HG02970 (cell line): ENCODE data around the gene ZNF543.
"Not testable (repeated sequence)": the region's sequence is repeated elsewhere in the genome, so short reads cannot be mapped to it uniquely, and the experiment has no call there.

Source experiments
- ATAC-seq: cut with Tn5 transposase; IDR thresholded peaks from one replicate; pipeline ENCODE4 v1.9.1; 2021; ENCODE audit warnings: mild to moderate bottlenecking, moderate library complexity, moderate number of reproducible peaks; ENCODE audit not compliant: unreplicated experiment, low FRiP score

The ZNF543 gene

GRCh38 chr19:57317503-57317902 is 2.8 kb upstream of the ZNF543 start:
- no peak for ATAC-seq

- ATAC-seq, result no peak
Observed at GRCh38 chr19:57319869-57320179, 448 bp upstream of the ZNF543 start.

GRCh38 chr19:57321116-57321515 is 844 bp downstream of the ZNF543 start:
- no peak for ATAC-seq

GRCh38 chr19:57321751-57322150 is 1.5 kb downstream of the ZNF543 start:
- no peak for ATAC-seq

- no peak for ATAC-seq
Observed at GRCh38 chr19:57324992-57325391, 4.7 kb downstream of the ZNF543 start.

GRCh38 chr19:57327993-57328392 is 7.7 kb downstream of the ZNF543 start:
- ATAC-seq, result no peak

- no peak for ATAC-seq
Observed at GRCh38 chr19:57334191-57334590, 13.9 kb downstream of the ZNF543 start.

GRCh38 chr19:57338877-57339276 is 18.6 kb downstream of the ZNF543 start:
- no peak for ATAC-seq

- no peak for ATAC-seq
Observed at GRCh38 chr19:57342582-57342981, 22.3 kb downstream of the ZNF543 start.

GRCh38 chr19:57348136-57348535 is 27.9 kb downstream of the ZNF543 start:
- no peak for ATAC-seq

- ATAC-seq, result peak; percentile 89
Observed at GRCh38 chr19:57350877-57351805, 30.9 kb downstream of the ZNF543 start, which contains the start of gene ZNF304. TSS of gene ZNF304 (plus strand) at chr19:57351271. CDS start at chr19:57351665, 394 bp downstream.

- no peak for ATAC-seq
Observed at GRCh38 chr19:57351867-57352266, 31.6 kb downstream of the ZNF543 start.

- no peak for ATAC-seq
Observed at GRCh38 chr19:57355916-57356315, 35.6 kb downstream of the ZNF543 start.

- no peak for ATAC-seq
Observed at GRCh38 chr19:57357406-57357805, 37.1 kb downstream of the ZNF543 start.

GRCh38 chr19:57359300-57359699 is 39.0 kb downstream of the ZNF543 start:
- ATAC-seq, result no peak

- ATAC-seq, result no peak
Observed at GRCh38 chr19:57362419-57362818, 42.1 kb downstream of the ZNF543 start.

GRCh38 chr19:57362997-57363687 is 42.9 kb downstream of the ZNF543 start, which contains the start of the genes TRAPPC2B and ZNF547:
TSS of gene TRAPPC2B (plus strand) at chr19:57363551. CDS start at chr19:57364834, 1,283 bp downstream.
TSS of gene ZNF547 (plus strand) at chr19:57363551. CDS start at chr19:57368556, 5,005 bp downstream.
- peak; percentile 95 for ATAC-seq

- peak; percentile 11 for ATAC-seq
Observed at GRCh38 chr19:57363688-57364181, 43.5 kb downstream of the ZNF543 start.

- ATAC-seq, result no peak
Observed at GRCh38 chr19:57366776-57367175, 46.5 kb downstream of the ZNF543 start.

GRCh38 chr19:57374179-57374578 is 53.9 kb downstream of the ZNF543 start:
- ATAC-seq, result no peak

GRCh38 chr19:57374647-57375046 is 54.4 kb downstream of the ZNF543 start:
- ATAC-seq, result not testable (repeated sequence)
